ENCODE measurements around the gene PRKG1. TPM values are rescaled to one million over a fixed set of nuclear protein-coding genes. Genes with fewer than 3 reads are reported as not detected.

PRKG1 gene
- total and polyA plus RNA-seq, 2 of the 8 experiments (the other 6 are each of a cell fraction or from before 2014, with no cell fraction given), result 4.2 to 15.2 TPM

DNA sequence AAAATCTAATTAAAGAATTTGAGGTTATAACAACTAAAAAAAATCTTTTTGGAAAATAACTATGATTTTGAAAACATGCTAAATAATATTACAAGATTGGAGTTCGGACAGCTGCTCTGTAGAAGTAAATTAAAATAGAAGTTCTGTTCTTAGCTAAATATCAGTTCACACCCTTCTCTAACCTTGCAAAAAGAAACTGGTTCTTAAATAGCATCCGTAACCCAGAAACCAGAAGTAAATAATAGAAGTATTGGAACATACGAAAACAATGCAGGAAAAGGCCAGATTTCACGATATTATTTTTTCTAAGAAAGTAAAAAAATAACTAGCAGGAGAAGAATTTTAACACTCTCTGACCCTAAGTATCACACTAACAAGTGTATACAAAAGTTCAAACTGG lies 164.7 kb downstream of the PRKG1 start (continued):
- TF ChIP-seq CHD1 (IDR thresholded peaks at IDR 0.05; ENCODE audit: low read depth, low read length), result no peak
- TF ChIP-seq, protein P1, sequence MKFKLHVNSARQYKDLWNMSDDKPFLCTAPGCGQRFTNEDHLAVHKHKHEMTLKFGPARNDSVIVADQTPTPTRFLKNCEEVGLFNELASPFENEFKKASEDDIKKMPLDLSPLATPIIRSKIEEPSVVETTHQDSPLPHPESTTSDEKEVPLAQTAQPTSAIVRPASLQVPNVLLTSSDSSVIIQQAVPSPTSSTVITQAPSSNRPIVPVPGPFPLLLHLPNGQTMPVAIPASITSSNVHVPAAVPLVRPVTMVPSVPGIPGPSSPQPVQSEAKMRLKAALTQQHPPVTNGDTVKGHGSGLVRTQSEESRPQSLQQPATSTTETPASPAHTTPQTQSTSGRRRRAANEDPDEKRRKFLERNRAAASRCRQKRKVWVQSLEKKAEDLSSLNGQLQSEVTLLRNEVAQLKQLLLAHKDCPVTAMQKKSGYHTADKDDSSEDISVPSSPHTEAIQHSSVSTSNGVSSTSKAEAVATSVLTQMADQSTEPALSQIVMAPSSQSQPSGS (IDR thresholded peaks at IDR 0.05; ENCODE audit: low read length), result no peak

Data from H1 (cell line).